Mucosa of stomach (tissue), 1 donor: ENCODE data around the gene C15orf39.
"Not testable (repeated sequence)": the region's sequence is repeated elsewhere in the genome, so short reads cannot be mapped to it uniquely, and the experiment has no call there.

Experiments used
- H3K27me3 ChIP-seq: one replicate; pipeline ENCODE4 v1.7.0; 2013; ENCODE audit warnings: mild to moderate bottlenecking, low read length; ENCODE audit not compliant: control insufficient read depth, insufficient read depth
- H3K36me3 ChIP-seq: one replicate; pipeline ENCODE4 v1.7.0; 2013; ENCODE audit warnings: low read length; ENCODE audit not compliant: control insufficient read depth, insufficient read depth
- H3K4me1 ChIP-seq: one replicate; pipeline ENCODE4 v1.7.0; 2013; ENCODE audit warnings: mild to moderate bottlenecking, low read length; ENCODE audit not compliant: control insufficient read depth, insufficient read depth
- H3K4me3 ChIP-seq: one replicate; pipeline ENCODE4 v1.7.0; 2013; ENCODE audit warnings: low read length
- H3K9ac ChIP-seq: one replicate; pipeline ENCODE4 v1.7.0; 2013; ENCODE audit warnings: mild to moderate bottlenecking, low read length, moderate library complexity
- H3K9me3 ChIP-seq: one replicate; pipeline ENCODE4 v1.7.0; 2013; ENCODE audit warnings: mild to moderate bottlenecking, low read length, moderate library complexity; ENCODE audit not compliant: control insufficient read depth
- donor health status: Pancreatic carcinoma.

The C15orf39 gene

GRCh38 chr15:75252285-75252684 is 50.6 kb downstream of the C15orf39 start:
- not testable (repeated sequence) for H3K36me3 ChIP-seq, H3K4me3 ChIP-seq, H3K27me3 ChIP-seq, H3K4me1 ChIP-seq, H3K9me3 ChIP-seq, H3K9ac ChIP-seq

GRCh38 chr15:75258034-75258433 is 56.4 kb downstream of the C15orf39 start, which contains the start of gene GOLGA6C:
Gene GOLGA6C (plus strand): TSS chr15:75258334. CDS start chr15:75258599, 265 bp downstream.
- H3K36me3 ChIP-seq, H3K9me3 ChIP-seq, H3K4me3 ChIP-seq, H3K9ac ChIP-seq, H3K4me1 ChIP-seq, H3K27me3 ChIP-seq: not testable (repeated sequence)

- H3K4me1 ChIP-seq, H3K9me3 ChIP-seq, H3K36me3 ChIP-seq, H3K9ac ChIP-seq, H3K4me3 ChIP-seq, H3K27me3 ChIP-seq: not testable (repeated sequence)
These were observed 57.1 kb downstream of the C15orf39 start for GRCh38 chr15:75258620-75259343.

GRCh38 chr15:75259873-75260272 is 58.2 kb downstream of the C15orf39 start:
- H3K4me3 ChIP-seq, H3K27me3 ChIP-seq, H3K9ac ChIP-seq, H3K4me1 ChIP-seq, H3K9me3 ChIP-seq, H3K36me3 ChIP-seq: not testable (repeated sequence)
